M059J (cell line): ENCODE measurements around the gene GJC2. TPM values are rescaled to one million over a fixed set of nuclear protein-coding genes. Genes with fewer than 3 reads are reported as not detected.
"Not testable (repeated sequence)": the region's sequence is repeated elsewhere in the genome, so short reads cannot be mapped to it uniquely, and the experiment has no call there.

ENCODE experiments used
- DNase-seq: peaks from one replicate; pipeline ENCODE4 v3.0.0-alpha.2; 2012; ENCODE audit warnings: low read depth
- total RNA-seq: library from RNA; depleted of rRNA; stranded (reverse); fragments of >200 nt; shearing (Covaris generic); gene quantifications from 2 replicates; pipeline ENCODE4 v1.2.3, GENCODE V29; 2014

The GJC2 gene
- total RNA-seq, 1 experiment from 2014 or later, result 0.17 TPM

GRCh38 chr1:228172591-228173527 is 23.1 kb downstream of the GJC2 start:
- no peak for DNase-seq

- not testable (repeated sequence) for DNase-seq
Observed at GRCh38 chr1:228173528-228174481, 24.1 kb downstream of the GJC2 start.

GRCh38 chr1:228174482-228175315 is 25.0 kb downstream of the GJC2 start:
- DNase-seq, result no peak

GRCh38 chr1:228175316-228176023 is 25.7 kb downstream of the GJC2 start:
- no peak for DNase-seq

- no peak for DNase-seq
Observed at GRCh38 chr1:228176024-228176395, 26.3 kb downstream of the GJC2 start.

GRCh38 chr1:228176461-228177182 is 26.9 kb downstream of the GJC2 start:
- no peak for DNase-seq

GRCh38 chr1:228177183-228177475 is 27.4 kb downstream of the GJC2 start:
- no peak for DNase-seq

GRCh38 chr1:228177721-228178710 is 28.3 kb downstream of the GJC2 start:
- no peak for DNase-seq

GRCh38 chr1:228178737-228179684 is 29.3 kb downstream of the GJC2 start:
- DNase-seq, result no peak

GRCh38 chr1:228180271-228180958 is 30.7 kb downstream of the GJC2 start:
- DNase-seq, result no peak

GRCh38 chr1:228180959-228181644 is 31.4 kb downstream of the GJC2 start:
- DNase-seq, result no peak

GRCh38 chr1:228181645-228182034 is 31.9 kb downstream of the GJC2 start:
- DNase-seq, result no peak

- no peak for DNase-seq
Observed at GRCh38 chr1:228182296-228183030, 32.7 kb downstream of the GJC2 start.

GRCh38 chr1:228184152-228184551 is 34.4 kb downstream of the GJC2 start:
- no peak for DNase-seq

- DNase-seq, result no peak
Observed at GRCh38 chr1:228185641-228185965, 35.9 kb downstream of the GJC2 start.

GRCh38 chr1:228188249-228188648 is 38.5 kb downstream of the GJC2 start:
- not testable (repeated sequence) for DNase-seq
